ENCODE data around the gene FASTKD3.
A peak's percentile ranks its signal among the peaks of the same experiment; 100 is the strongest.

The FASTKD3 gene

DNA sequence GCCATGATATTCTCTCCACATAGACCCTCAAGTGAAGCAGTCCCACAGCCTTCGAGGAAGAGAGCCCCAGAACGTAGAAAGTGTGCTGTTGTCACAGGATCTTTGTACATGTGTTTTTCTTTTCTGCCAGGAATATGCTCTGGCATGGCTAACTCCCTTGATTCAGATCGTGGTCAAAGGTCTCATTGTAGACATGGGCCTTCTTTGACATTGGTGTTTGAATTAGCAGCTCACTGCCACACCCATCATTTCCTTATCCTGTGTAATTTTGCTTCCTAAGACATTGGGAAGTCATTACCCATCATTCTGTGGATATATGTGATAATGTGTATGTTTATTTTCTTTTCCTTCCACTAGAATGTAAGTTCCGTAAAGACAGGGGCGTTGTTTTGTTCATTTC is 25.6 kb upstream of the FASTKD3 start:
- H3K4me3 ChIP-seq (ENCODE audit: low read depth, low read length), result no peak overlapping the region
- no peak for DNase-seq (ENCODE audit: low read depth, low spot score)
- in situ Hi-C loops (cut with HindIII; ENCODE audit: low sequenced_read_pairs), result no loop called here
- TF ChIP-seq, protein P1, sequence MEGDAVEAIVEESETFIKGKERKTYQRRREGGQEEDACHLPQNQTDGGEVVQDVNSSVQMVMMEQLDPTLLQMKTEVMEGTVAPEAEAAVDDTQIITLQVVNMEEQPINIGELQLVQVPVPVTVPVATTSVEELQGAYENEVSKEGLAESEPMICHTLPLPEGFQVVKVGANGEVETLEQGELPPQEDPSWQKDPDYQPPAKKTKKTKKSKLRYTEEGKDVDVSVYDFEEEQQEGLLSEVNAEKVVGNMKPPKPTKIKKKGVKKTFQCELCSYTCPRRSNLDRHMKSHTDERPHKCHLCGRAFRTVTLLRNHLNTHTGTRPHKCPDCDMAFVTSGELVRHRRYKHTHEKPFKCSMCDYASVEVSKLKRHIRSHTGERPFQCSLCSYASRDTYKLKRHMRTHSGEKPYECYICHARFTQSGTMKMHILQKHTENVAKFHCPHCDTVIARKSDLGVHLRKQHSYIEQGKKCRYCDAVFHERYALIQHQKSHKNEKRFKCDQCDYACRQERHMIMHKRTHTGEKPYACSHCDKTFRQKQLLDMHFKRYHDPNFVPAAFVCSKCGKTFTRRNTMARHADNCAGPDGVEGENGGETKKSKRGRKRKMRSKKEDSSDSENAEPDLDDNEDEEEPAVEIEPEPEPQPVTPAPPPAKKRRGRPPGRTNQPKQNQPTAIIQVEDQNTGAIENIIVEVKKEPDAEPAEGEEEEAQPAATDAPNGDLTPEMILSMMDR (IDR thresholded peaks at IDR 0.05; ENCODE audit: low read depth, low read length), result no peak

DNA sequence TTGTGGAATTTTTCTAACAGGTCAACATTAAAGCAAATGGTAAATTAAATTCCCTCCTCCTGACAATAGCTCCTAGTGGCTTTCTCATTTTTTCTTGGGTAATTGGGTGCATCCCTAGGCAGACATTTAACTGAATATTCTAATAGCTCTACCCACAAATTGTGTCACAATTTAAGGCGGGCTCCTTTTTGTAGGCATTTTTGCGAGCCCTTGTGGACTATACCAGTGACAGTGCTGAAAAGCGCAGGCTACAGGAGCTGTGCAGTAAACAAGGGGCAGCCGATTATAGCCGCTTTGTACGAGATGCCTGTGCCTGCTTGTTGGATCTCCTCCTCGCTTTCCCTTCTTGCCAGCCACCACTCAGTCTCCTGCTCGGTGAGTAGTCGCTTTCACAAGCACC is 20.1 kb upstream of the FASTKD3 start:
- in situ Hi-C loops (cut with HindIII; ENCODE audit: low sequenced_read_pairs), result no loop called here
- no peak overlapping the region for H3K4me3 ChIP-seq (ENCODE audit: low read depth, low read length)
- no peak for DNase-seq (ENCODE audit: low read depth, low spot score)
- TF ChIP-seq, protein P1 (IDR thresholded peaks at IDR 0.05; ENCODE audit: low read depth, low read length), result no peak

DNA sequence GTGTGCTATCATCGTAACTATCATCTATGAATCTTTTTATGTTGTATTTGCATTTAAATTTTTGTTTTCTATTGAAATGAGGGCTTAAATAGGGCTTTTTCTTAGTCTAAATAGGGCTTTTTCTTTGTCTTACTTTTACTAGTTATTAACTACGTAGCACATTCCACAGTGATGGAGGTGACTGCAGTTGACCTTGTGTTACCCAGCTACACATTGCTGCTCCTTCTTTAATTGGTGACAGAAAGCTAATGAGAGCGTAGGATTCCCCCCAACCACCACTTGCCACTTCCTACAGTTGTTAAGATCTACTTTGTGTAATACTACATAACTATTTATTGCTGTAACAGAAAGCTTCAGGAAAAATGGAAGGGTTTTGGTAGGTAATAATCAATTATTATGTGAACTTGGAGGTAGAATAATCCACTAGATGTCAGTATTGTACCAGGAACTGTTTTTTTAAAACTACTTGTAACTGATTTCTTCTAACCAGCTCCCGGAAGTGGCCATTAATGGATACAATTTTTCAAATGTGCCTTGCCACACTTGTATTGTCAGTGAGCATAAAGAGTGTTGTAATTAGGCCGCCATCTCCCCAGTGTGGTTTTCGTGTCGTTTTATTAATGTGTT is 18.1 kb upstream of the FASTKD3 start:
- in situ Hi-C loops (cut with HindIII; ENCODE audit: low sequenced_read_pairs), result no loop called here
- peak; percentile 60 for DNase-seq (ENCODE audit: low read depth, low spot score)
- TF ChIP-seq, protein P1 (IDR thresholded peaks at IDR 0.05; ENCODE audit: low read depth, low read length), result peak; percentile 39
- no peak overlapping the region for H3K4me3 ChIP-seq (ENCODE audit: low read depth, low read length)

DNA sequence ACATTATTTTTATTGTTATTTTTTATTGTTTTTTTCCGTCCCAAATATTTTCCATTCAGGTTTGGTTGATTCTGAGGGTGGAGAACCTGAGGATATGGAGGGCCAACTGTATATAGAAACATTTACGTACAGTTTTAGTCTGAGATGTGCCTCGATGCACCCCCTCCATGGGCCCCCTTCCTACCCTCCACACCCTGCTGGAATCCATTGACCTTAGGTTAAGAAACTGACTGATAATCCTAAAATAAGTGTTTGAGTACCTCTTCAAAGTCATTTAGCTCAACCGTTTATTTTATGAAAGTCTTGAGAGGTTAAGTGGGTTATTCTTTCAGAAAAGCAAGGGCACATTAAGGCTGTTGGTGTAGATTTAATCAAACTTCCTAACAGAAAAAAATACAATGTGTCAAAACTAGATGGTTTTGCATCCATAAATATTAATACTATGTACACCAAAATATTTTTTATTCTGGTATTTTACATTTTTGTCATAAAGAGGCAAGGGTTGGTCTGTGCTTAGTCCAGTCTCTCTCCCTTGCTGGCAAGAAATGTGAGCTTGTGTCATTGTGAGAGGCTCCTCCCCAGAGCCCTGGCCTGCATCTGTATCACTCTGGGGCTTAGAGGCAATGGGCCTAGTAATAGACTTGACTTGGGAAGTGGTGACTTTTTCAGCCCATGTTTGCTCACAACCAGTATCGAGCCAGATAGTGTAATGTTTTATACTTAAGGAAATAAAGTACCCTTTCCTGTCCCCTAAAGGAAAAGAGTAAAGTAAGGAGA is 15.8 kb upstream of the FASTKD3 start:
- no peak for DNase-seq (ENCODE audit: low read depth, low spot score)
- H3K4me3 ChIP-seq (ENCODE audit: low read depth, low read length), result no peak overlapping the region
- in situ Hi-C loops (cut with HindIII; ENCODE audit: low sequenced_read_pairs), result no loop called here
- TF ChIP-seq, protein P1 (IDR thresholded peaks at IDR 0.05; ENCODE audit: low read depth, low read length), result no peak

DNA sequence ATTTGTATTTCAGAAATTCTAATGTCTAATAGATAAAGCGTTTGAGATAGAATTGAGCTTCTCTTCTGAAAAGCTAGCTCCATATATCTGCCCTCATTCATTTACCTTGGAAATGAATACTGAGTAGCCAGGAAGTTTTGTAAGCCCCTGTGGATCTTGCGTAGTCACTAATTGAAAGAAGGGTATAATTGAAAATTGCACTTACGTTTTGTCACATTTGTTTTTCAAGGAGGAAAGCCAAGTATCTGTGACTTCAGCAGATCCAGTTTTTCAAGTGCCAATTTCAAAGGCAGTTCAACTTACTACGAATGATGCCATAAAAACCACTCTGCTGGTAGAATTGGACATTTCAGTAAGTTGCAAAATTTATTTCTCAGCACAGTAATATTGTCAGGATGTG is 14.1 kb upstream of the FASTKD3 start:
- no peak for DNase-seq (ENCODE audit: low read depth, low spot score)
- TF ChIP-seq, protein P1 (IDR thresholded peaks at IDR 0.05; ENCODE audit: low read depth, low read length), result no peak
- H3K4me3 ChIP-seq (ENCODE audit: low read depth, low read length), result no peak overlapping the region
- in situ Hi-C loops (cut with HindIII; ENCODE audit: low sequenced_read_pairs), result no loop called here

DNA sequence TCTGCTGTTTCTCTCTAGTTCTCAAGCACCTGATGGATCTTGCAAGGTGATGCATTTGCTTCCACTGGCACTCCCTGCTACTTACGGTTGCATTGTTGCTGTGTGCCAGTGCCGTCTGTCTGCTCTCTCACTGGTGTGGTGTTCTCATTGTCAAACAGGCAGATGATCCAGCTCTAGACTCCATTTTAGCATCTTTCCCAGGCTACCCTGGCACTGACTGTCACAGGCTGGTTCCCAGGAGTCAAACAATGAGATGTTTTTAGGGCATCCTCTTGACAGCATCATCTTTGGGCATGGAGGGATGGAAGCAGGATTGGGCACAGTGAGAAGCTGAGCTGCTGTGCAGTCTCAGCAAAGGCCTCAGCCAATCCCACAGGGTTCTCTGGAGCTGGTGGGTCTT is 13.0 kb upstream of the FASTKD3 start:
- no peak overlapping the region for H3K4me3 ChIP-seq (ENCODE audit: low read depth, low read length)
- in situ Hi-C loops (cut with HindIII; ENCODE audit: low sequenced_read_pairs), result no loop called here
- TF ChIP-seq, protein P1 (IDR thresholded peaks at IDR 0.05; ENCODE audit: low read depth, low read length), result no peak
- no peak for DNase-seq (ENCODE audit: low read depth, low spot score)
